Measurements from ENCODE around the gene HAND1.
"Not testable (repeated sequence)": the region's sequence is repeated elsewhere in the genome, so short reads cannot be mapped to it uniquely, and the experiment has no call there.

Gene HAND1

GRCh38 chr5:154478224-154478565 is at the start of gene HAND1:
HAND1 (minus strand) TSS chr5:154478227; CDS start chr5:154478008, 219 bp downstream.
- DNase-seq, result no peak

GRCh38 chr5:154526231-154527226 is 48.5 kb upstream of the HAND1 start:
- no peak for DNase-seq

GRCh38 chr5:154524859-154525258 is 46.8 kb upstream of the HAND1 start:
- DNase-seq, result no peak

GRCh38 chr5:154524181-154524580 is 46.2 kb upstream of the HAND1 start:
- DNase-seq, result no peak

GRCh38 chr5:154523709-154524108 is 45.7 kb upstream of the HAND1 start:
- no peak for DNase-seq

GRCh38 chr5:154523104-154523503 is 45.1 kb upstream of the HAND1 start:
- DNase-seq, result no peak

- no peak for DNase-seq
Measured at GRCh38 chr5:154522284-154522683, 44.3 kb upstream of the HAND1 start.

- no peak for DNase-seq
Measured at GRCh38 chr5:154521756-154522155, 43.7 kb upstream of the HAND1 start.

GRCh38 chr5:154520861-154521453 is 42.9 kb upstream of the HAND1 start:
- DNase-seq, result no peak

GRCh38 chr5:154519359-154519758 is 41.3 kb upstream of the HAND1 start:
- no peak for DNase-seq

GRCh38 chr5:154518438-154518867 is 40.4 kb upstream of the HAND1 start:
- no peak for DNase-seq

- DNase-seq, result no peak
Measured at GRCh38 chr5:154517810-154518437, 39.9 kb upstream of the HAND1 start.

GRCh38 chr5:154517181-154517580 is 39.2 kb upstream of the HAND1 start:
- no peak for DNase-seq

- no peak for DNase-seq
Measured at GRCh38 chr5:154516475-154516874, 38.4 kb upstream of the HAND1 start.

GRCh38 chr5:154515488-154515887 is 37.5 kb upstream of the HAND1 start:
- not testable (repeated sequence) for DNase-seq

- DNase-seq, result no peak
Measured at GRCh38 chr5:154514331-154514730, 36.3 kb upstream of the HAND1 start.

GRCh38 chr5:154513669-154514084 is 35.6 kb upstream of the HAND1 start:
- DNase-seq, result no peak

GRCh38 chr5:154511984-154512383 is 34.0 kb upstream of the HAND1 start:
- no peak for DNase-seq

- no peak for DNase-seq
Measured at GRCh38 chr5:154509784-154510555, 31.9 kb upstream of the HAND1 start.

GRCh38 chr5:154508114-154508513 is 30.1 kb upstream of the HAND1 start:
- DNase-seq, result no peak

GRCh38 chr5:154506716-154507080 is 28.7 kb upstream of the HAND1 start:
- DNase-seq, result no peak

- DNase-seq, result no peak
Measured at GRCh38 chr5:154506049-154506715, 28.2 kb upstream of the HAND1 start.
